ENCODE data around the gene RPS5.

- TF ChIP-seq CTCF (conservative IDR thresholded peaks at IDR 0.05) = no peak
- no peak for TF ChIP-seq ZFX (IDR thresholded peaks at IDR 0.05)
Observed at GRCh38 chr19:58440556-58440955, 53.5 kb downstream of the RPS5 start.
